HuH-7 (cell line): ENCODE data around the gene INAFM2.

Experiments
- DNase-seq: peaks from one replicate; pipeline ENCODE4 v3.0.0; 2011; ENCODE audit warnings: low spot score

INAFM2 gene

DNA sequence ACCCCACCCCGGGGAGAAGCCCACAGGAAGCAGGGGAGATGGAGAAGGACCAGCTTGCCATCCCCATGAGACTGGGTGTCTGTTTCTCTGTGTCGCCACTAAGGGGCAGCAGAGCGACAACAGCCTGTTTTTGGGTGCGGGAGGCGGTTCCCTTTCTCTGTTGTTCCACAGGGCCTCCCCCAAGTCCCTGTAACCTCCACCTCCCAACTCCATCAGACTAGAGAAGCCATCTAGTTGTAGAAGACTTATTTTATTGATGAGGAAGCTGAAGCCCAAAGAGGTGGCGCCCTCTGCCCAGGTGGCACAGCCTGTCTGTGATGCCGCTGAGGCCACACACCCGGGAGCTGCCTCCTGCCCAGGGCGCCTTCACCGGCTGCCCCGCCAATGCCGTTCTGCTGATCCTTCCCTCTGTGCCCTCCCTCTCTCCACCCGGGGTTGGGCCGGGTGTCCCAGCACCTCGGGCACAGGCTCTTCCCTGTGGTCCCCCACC lies 21.2 kb downstream of the INAFM2 start:
- peak; percentile 73 for DNase-seq

DNA sequence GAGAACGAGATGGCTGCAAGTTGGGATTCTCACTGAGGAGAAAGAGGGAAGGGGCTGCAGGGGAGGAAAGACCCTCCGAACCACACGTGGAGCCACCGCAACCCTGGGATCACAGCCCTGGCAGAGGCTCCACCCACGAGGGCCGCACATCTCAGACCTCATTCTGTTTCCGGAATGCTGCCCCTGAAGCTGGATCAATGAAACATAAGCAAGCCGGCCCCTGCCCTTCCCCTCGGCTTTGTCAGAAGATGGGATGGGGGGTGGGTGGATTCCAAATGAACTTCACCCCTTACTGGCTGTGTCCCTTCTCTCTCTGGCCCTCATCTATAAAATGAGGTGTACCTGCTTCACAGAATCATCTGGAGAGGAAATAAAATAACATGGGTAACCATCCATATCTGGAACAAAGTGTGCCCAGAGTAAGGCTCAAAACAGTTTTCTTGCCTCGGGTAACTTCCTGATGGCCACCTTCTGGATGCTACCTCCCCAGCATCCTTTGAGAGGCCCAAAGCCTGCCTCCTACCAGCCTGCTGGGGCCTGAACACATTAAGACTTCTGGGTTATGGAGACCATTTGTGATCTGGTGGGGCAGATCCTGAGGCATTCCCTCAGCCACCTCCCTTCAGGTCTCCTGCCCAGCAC lies 21.9 kb downstream of the INAFM2 start:
- no peak for DNase-seq

DNA sequence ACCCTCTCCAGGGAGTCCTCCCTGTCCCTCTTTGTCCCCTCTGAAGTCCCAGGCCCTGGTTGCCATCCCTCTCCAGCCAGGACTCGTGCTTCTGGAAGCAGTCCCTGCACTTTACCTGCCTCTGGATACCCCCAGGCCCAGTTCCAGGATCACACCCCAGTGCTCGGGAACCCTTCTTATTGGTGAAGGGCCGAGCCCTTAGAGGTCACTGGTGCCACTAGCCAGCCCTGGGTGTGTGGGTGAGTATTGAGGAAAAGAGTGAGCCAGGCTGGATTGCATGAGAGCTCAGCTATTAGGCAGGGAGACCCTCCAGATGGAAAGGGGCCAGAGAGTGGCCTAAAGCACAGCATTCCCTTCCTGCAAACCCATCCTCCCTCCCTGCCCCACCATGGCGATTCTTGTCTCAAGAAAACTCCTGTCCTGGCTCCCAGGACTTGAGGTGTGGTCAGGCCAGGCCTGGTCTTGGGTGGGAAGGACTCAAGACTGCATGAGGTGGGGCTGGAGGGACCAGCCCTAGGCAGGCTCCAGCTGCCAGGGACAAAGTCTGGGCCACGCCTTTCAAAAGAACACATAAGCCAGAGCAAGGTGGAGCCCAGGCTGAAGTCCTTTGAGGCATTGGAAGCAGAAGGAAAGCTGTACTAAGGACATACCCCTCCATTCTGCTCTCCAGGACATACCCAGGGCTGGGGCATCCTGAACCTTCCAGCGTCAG lies 22.5 kb downstream of the INAFM2 start:
- no peak for DNase-seq

DNA sequence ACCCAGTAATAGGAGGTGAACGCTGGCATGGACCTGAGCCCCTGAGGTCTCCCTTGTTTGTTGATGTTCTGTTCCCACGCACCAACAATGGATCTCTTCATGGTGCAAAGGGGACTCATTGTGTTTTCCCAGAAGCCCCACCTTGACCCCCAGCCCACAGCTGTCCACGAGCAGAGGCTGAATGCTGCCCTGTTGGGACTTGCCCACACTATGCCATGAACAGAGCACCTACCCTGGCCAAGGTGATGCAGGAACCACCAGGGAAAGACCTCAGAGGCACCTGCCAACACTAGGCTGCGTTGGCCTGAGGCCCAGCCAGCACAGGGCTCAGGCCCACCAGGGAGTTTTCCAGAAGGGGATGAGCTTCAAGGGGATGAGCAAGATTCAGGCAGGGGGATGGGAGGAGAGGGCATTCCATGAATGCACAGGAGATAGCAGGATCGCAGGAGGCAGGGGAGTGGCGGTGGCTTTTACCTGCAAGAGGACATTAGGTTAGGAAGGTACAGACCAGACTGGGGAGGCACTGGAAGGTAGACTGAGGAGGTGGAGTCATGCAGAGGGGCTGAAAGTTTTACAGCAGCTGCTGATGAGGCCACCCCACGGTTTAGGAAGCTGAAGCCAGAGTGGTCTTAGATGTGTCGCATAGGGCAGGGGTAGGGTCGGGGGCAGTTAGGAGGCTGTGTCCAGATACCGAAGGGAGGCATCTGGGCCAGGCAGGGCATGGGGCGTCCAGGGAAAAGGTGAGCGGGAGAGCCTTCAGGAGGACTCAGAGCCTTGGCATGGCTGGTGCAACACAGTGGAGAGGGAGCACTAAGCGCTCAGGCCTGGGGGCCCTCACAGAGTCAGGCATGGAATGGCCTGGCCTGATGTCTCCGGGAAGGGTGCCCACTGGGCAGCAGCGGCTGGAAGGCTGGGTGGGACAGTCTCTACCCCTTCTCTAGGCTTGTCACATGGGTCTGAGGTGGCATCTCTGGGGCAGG lies 23.4 kb downstream of the INAFM2 start:
- DNase-seq, result no peak

DNA sequence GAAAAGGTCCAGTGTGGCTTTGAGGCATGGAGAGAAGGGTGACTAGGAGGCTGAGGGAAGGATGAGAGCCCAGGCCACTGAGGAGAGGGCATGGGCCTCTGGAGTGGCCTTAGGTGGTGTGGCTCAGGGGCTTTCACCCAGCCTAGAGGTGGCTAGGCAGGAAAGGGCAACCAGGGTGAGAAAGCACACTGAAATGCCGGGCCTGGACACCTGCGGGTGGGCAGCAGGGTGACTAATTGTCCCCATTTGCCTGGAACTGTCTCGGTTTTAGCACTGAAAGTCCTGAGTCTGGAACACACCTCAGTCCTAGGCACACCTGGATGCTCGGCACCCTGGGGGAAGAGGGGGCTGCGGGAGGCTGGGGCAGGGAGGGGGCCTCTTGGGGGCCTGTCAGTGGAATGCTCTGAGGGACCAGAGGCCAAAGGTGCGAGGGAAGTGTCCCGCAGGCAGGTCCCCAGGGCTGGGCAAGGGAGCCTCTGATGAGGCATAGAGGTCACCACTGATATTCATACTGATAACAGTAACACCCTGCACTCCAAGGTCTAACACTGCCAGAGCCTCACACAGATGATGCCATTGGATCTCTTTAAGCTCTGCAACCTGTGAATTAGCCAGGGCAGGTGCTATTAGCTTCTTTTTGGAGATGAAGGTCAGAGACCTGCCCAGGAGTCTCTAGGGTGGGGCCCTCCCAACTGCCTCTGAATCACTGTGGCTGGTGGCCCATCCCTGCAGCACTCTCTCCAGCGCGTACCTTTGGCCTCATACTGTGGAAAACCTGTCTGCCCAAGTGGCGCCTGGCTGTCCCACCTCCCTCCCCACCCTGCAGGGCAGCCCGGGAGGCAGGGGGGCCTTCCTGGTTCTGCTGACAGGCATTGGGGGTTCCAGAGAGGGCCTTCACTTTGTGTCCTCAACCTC lies 24.3 kb downstream of the INAFM2 start:
- DNase-seq, result no peak

DNA sequence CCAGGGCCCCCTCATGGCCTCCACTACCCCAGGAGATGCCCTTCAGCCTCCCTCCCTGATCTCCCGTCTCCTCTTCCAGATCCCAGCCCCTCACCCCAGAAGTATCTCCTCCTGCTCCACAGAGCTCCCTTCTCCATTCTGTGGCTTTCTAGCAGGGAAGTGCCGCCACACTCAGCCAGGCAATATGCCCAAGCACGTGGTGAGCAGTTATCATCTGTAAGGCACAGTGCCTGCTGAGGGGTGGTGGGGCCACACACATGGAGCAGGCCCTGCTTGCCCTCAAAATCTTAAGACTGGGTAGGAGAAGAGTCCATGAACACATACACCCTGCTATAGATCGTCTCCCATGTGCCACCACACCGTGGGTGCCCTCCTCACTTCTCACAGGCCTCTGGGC lies 25.0 kb downstream of the INAFM2 start:
- no peak for DNase-seq

DNA sequence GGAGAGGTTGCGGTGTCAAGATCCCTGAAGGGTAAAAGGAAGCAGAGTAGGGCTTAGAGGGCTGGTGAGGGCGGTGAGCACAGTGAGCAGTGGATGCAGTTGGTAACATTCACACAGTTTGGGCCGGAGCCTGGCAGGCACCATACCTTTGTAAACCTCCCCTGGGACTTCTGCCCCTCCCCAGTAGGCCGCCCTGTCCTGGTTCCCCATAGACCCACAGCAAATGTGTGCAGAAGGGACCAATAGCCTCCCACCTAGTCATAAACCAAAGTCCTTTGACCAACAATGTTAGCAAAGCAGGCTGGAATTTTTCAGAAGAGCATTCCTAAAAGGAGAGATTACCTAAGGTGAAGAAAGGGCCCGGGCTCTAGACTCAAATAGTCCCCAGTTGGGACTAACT lies 25.7 kb downstream of the INAFM2 start:
- no peak for DNase-seq

DNA sequence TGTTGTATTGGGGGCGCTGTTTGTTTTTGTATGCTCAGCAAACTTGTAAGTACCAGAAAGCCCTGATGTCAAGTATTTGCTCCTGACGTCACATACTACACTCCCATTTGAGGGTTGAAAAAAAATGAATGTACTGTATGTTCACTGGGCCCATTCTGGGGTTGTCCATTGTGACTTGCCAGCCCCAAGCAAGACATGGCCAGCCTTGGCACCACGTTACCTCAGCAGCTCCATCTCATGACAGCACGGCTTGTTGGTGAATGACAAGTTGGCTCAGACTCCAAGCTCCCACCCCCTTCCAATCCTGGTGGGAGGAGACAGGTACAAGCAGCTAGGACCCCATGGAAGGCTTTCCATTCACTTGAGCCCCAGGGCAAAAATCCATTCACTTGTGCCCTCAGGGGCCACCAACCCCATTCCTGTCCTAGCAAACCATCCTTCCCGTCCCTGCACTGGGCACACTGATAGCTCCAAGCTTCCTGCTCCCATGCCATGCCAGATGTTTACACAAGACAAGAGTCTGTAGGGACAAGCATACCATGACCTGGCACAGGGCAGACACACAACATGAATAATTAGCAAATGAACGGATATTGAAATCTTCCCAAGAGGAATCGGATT lies 28.9 kb downstream of the INAFM2 start:
- DNase-seq, result no peak

DNA sequence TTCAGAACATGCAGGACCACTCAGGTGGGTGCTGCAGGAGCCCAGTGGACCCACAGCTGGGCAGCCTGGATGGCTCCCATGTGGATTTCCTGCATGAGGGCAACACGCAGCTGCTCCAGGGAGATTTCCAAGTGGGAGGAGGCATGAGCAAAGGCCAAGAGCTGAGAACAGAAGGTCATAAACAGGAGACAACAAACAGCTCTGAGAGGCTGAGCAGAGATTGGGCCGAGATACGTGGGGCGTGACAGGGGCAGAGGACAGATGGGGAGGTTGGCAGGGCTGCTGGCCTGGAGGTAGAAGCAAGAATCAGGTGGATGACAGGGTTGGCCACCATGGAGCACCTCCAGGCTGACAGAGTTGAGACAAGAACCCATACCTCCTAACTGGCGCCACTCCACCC lies 30.2 kb downstream of the INAFM2 start:
- DNase-seq, result peak; percentile 62

DNA sequence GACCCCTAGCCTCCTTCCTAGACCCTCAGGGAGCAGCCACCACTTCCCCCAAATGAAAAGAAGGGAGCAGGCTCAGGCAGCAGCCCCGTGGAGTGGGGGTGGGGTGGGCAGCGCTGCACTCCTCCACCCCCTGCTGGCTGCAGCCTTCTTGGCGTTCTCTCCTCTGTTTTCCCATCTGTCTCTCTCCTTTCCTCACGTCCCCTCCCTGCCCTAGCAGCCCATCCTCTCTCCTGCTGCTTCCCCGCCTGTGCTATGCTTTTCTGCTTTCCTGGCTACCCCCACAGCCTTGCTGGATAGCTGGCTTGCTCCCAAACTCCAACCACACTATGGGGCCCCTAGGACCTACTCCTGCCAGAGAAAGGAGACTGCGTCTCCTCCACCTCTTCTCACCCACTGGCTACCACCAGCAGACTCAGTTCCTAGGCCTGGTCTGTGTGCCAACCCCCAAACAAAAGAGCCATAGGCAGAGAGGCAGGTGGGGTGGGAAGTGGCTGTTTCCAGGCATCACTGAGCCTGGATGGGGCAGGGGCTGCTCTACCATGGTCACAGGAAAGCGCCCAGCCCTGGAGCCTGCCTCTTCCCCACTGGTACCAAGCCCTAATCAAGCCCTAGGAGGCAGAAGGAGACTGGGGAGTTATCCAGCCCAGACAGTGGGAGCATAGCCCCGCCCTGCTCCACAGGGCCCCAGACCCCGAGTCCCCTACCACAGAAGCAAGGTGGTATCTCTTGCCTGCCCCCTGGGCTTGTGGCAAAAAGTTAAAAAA lies 31.1 kb downstream of the INAFM2 start:
- peak; percentile 74 for DNase-seq

DNA sequence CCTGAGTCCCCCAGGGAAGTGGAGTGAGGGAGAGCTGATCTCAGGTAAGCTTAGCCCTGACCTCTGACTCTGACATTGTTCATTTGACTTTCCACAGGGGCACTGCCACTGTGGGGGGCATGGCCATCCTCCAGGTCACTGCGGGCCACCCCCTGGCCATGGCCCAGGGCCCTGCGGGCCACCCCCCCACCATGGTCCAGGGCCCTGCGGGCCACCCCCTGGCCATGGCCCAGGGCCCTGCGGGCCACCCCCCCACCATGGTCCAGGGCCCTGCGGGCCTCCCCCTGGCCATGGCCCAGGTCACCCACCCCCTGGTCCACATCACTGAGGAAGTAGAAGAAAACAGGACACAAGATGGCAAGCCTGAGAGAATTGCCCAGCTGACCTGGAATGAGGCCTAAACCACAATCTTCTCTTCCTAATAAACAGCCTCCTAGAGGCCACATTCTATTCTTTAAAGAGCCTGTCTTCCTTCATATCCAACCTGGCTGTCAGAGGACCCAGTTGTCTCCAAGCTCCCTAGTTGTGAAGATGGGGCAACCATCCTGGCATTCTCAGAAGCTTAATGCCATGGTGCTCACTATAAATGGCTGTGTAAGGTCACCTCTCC lies 32.6 kb downstream of the INAFM2 start:
- DNase-seq, result no peak

DNA sequence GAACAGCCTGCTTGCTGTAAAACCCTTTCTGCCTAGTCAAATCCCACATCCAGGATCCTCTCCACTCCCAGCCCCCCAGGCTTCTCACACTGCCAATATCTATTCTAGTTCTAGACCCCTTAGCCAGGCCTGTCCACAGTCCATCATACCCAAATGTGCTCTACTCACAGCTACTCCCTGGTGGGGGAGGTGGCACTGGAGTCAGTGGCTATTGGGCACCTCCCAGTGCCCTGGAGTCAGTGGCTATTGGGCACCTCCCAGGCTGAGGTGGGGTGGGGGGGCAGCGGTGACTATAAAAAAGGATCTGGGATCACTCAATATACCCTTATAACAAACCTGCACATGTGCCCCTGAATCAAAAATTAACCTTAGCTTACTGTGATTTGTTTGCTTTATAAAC lies 33.8 kb downstream of the INAFM2 start:
- no peak for DNase-seq

DNA sequence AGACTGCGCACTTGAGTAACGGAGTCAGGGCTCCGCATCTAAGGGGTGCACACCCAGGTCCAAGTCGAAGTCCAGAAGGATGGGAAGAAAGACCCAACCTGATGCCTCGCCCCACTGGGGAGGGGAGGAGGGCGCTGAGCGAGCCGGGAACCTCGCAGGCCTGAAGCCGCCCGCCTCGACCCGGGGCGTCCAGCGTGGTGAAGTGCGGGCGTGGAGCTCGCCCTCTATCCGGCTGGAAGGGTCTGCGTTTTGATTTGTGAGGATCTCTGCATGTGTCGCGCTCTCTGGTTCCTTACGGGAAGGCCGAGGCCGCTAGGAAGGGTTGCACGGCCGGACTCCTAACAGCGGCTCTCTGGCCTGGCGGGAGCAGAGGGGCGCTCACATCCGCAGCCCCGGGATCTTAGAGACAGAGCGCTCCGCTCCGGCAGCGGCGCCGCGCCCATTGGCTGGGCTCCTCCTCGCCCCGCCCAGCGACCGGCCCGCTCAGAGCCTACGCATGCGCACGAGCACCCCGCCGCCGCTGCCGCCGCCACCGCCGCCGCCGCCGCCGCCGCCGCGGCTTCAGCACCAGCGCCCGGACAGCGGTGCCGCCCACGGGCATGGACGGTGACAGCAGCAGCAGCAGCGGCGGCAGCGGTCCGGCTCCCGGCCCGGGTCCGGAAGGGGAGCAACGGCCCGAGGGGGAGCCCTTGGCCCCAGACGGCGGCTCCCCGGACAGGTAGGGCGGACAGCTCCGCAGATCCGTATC lies 34.4 kb downstream of the INAFM2 start, which contains the start of gene DISP2:
Gene DISP2, plus strand, starts transcription at position 497 of the 748 bp plus-strand sequence. Its CDS starts 103 bp downstream, at position 600.
- DNase-seq, result peak; percentile 98

DNA sequence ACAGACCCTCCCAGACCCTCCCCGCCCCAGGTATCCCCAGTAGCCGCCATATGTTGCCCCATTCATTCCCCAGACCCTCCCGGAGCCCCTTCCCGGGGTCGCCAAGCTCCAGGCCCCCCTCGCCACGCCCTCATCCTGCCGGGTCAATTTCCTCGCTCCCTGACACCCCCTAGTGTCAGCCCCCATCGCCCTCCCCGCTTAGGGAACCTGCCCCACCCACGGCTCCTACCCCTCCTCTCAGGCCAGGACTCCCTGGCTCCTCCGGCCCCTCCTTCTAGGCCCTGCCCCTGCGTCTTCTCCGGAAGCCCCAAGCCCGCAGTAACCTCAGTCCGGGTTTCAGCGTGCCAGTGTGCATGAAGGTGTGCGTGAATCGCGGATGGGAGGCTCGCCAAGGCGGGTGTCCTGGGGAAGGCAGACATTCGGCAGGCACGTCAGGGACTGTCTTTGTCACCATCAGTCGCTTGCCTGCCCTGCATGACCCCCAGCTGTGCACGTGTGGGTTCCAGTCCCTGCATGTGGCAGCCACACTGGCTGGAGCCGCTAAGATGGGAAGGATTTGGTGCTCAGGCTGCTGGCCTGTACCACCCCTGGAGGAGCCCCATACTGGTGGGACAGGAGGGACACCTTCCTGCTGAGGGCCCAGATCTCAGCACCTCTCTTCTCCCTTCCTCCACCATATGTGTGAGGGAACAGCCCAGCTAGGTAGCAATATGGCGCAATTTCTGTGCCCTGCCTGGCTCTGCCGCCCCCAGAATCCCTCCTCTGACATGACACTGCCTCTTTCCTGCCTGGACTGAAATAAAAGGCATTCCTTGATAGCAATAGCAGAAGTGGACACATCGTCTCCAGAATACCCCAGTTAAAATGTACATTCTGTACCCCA lies 35.2 kb downstream of the INAFM2 start:
- DNase-seq, result no peak

DNA sequence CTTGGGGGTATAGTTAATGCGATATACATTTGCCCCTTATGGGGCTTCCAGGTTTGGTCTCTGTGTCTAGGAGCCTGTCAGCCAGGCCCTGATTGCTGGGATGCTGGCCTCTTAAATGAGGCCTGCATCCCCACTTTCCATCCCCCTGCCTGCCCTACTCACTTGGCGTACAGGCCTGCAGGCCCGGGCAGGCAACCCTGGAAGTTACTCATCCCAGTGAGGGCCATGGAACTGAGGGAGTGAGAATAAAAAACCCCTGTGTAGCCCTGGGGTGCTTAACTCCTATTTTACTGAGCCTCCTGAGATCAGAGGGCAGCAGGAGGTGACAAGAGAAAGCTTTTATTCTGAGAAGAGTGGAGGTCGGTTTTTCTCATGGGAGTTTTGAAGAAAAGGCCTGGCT lies 36.5 kb downstream of the INAFM2 start:
- DNase-seq, result no peak

DNA sequence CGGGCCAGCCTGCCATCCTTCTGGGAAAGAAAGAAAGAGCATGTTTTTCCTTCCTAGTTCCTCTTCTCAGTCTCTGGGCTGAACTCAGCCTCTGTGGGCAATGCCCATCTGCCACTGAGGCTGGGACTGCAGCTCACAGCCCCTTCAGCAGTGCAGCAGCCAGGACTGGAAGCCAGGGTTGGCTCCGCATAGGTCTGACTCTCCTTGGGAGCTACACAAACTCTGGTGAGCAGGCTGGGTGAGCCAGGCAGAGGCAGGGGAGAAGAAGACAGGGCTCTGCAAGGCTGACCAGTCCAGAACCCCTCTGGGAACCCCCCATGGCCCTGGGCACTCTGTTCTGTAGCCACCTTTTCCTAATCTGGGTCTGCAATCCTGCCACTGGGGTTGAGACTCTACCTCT lies 38.1 kb downstream of the INAFM2 start:
- DNase-seq, result no peak

DNA sequence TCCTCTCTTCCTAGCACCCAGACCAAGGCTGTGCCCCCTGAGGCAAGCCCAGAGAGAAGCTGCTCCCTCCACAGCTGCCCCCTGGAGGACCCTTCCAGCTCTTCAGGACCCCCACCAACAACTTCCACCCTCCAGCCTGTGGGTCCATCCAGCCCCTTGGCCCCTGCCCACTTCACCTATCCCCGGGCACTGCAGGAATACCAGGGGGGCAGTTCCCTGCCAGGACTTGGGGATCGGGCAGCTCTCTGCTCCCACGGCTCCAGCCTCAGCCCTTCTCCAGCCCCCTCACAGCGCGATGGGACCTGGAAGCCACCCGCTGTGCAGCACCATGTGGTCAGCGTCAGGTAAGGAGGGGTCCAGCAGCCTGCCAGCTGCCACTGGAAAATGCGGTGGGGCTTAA lies 40.1 kb downstream of the INAFM2 start:
- no peak for DNase-seq

DNA sequence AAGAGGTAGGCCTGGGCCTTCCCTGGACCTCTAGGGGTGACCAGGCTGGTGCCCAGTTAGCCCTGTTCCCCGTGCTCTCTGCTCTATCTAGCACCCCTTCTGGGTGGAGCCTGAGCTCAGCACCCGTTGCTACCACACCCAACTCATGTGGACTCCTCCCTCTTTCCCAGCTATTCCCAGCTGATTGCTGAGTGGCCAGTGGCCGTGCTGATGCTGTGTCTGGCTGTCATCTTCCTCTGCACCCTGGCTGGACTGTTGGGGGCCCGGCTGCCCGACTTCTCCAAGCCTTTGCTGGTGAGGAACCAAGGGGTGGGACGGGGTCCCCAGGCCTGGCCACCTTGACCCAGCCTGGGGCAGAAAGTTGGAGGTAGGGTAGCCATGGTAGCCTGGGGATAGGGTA lies 40.8 kb downstream of the INAFM2 start:
- DNase-seq, result no peak
